ENCODE measurements around the gene PTGFR.

PTGFR gene

GRCh38 chr1:78520216-78520615 is 29.4 kb downstream of the PTGFR start:
- DNase-seq (ENCODE audit: low read depth), result no peak

GRCh38 chr1:78520843-78521242 is 30.1 kb downstream of the PTGFR start:
- DNase-seq (ENCODE audit: low read depth), result no peak

GRCh38 chr1:78522136-78522535 is 31.4 kb downstream of the PTGFR start:
- DNase-seq (ENCODE audit: low read depth), result no peak

- DNase-seq (ENCODE audit: low read depth), result no peak
These were observed 35.7 kb downstream of the PTGFR start for GRCh38 chr1:78526496-78526895.

GRCh38 chr1:78527706-78528105 is 36.9 kb downstream of the PTGFR start:
- no peak for DNase-seq (ENCODE audit: low read depth)

GRCh38 chr1:78533527-78533926 is 42.8 kb downstream of the PTGFR start:
- no peak for DNase-seq (ENCODE audit: low read depth)

- DNase-seq (ENCODE audit: low read depth), result no peak
These were observed 44.5 kb downstream of the PTGFR start for GRCh38 chr1:78535286-78535685.

- DNase-seq (ENCODE audit: low read depth), result no peak
These were observed 45.7 kb downstream of the PTGFR start for GRCh38 chr1:78536427-78536826.

- DNase-seq (ENCODE audit: low read depth), result no peak
These were observed 49.3 kb downstream of the PTGFR start for GRCh38 chr1:78540048-78540447.

GRCh38 chr1:78541479-78541878 is 50.7 kb downstream of the PTGFR start:
- DNase-seq (ENCODE audit: low read depth), result no peak

GRCh38 chr1:78543941-78544643 is 53.3 kb downstream of the PTGFR start:
- DNase-seq (ENCODE audit: low read depth), result no peak

GRCh38 chr1:78547081-78547480 is 56.3 kb downstream of the PTGFR start:
- DNase-seq (ENCODE audit: low read depth), result no peak

- no peak for DNase-seq (ENCODE audit: low read depth)
These were observed 58.6 kb downstream of the PTGFR start for GRCh38 chr1:78549331-78549730.

GRCh38 chr1:78549891-78550290 is 59.1 kb downstream of the PTGFR start:
- DNase-seq (ENCODE audit: low read depth), result no peak

GRCh38 chr1:78553859-78554258 is 63.1 kb downstream of the PTGFR start:
- no peak for DNase-seq (ENCODE audit: low read depth)

GRCh38 chr1:78554840-78555239 is 64.1 kb downstream of the PTGFR start:
- no peak for DNase-seq (ENCODE audit: low read depth)

- no peak for DNase-seq (ENCODE audit: low read depth)
These were observed 68.9 kb downstream of the PTGFR start for GRCh38 chr1:78559680-78560079.

- no peak for DNase-seq (ENCODE audit: low read depth)
These were observed 70.0 kb downstream of the PTGFR start for GRCh38 chr1:78560811-78561210.

GRCh38 chr1:78561856-78562255 is 71.1 kb downstream of the PTGFR start:
- DNase-seq (ENCODE audit: low read depth), result no peak

GRCh38 chr1:78565393-78565792 is 74.6 kb downstream of the PTGFR start:
- DNase-seq (ENCODE audit: low read depth), result no peak

- no peak for DNase-seq (ENCODE audit: low read depth)
These were observed 79.8 kb downstream of the PTGFR start for GRCh38 chr1:78570539-78570938.

GRCh38 chr1:78577257-78578100 is 86.7 kb downstream of the PTGFR start:
- DNase-seq (ENCODE audit: low read depth), result no peak

- no peak for DNase-seq (ENCODE audit: low read depth)
These were observed 95.8 kb downstream of the PTGFR start for GRCh38 chr1:78586572-78586971.

- no peak for DNase-seq (ENCODE audit: low read depth)
These were observed 96.4 kb downstream of the PTGFR start for GRCh38 chr1:78587211-78587610.

All from activated T-cell treated with anti-CD3 and anti-CD28 coated beads for 1 hour (primary cell).